ENCODE results near the gene ZKSCAN5. TPM values are rescaled to one million over a fixed set of nuclear protein-coding genes. Genes with fewer than 3 reads are reported as not detected.

ZKSCAN5 gene
- total and polyA plus RNA-seq, 2 experiments from 2014 or later, result 4.6 to 13.4 TPM

GRCh38 chr7:99498546-99498944 lies 5.9 kb upstream of the ZKSCAN5 start:
- Histone ChIP-seq H3K36me3 (ENCODE audit: insufficient read depth) (peaks cover 32% of the 10 kb centered on the region), H3K27ac (ENCODE audit: low read depth) (no peak overlapping the region), H3K9me2 (ENCODE audit: insufficient read depth) (no peaks in the 10 kb centered on the region), H3K4me2 (peak overlapping the region; percentile 94), H2AFZ (no peak overlapping the region), H3K79me2 (replicated peaks; ENCODE audit: insufficient read depth) (peaks cover 53% of the 10 kb centered on the region), H3K4me1 (ENCODE audit: insufficient read depth) (peaks cover 18% of the 10 kb centered on the region; the same call in 1 of the 2 replicates), H3K4me3 (peak overlapping the region; percentile 85), H4K20me1 (replicated peaks; ENCODE audit: insufficient read depth) (peaks cover 24% of the 10 kb centered on the region), H3F3A (replicated peaks; ENCODE audit: low read depth) (peaks cover 26% of the 10 kb centered on the region; the same call in 1 of the 2 replicates), H3K27me3 (ENCODE audit: insufficient read depth) (no peaks in the 10 kb centered on the region)
- DNase-seq (ENCODE audit: low spot score), result no peak
- Mint-ChIP-seq H3K36me3 (ENCODE audit: low read depth) (peaks cover 51% of the 10 kb centered on the region), H3K27ac (0 out of 2 replicates have a peak overlapping the region, but pooled peaks have one; percentile 81), H3K4me3 (peak overlapping the region; percentile 99), H3K9me3 (peaks cover 30% of the 10 kb centered on the region), H3K4me1 (peaks cover 13% of the 10 kb centered on the region), H3K27me3 (ENCODE audit: insufficient read depth, low read depth, poor library complexity) (peaks cover 3% of the 10 kb centered on the region)
- ATAC-seq, result no peak
- no peak for TF ChIP-seq CTCF (conservative IDR thresholded peaks at IDR 0.05; ENCODE audit: low read depth in 2 of 2)
- no peak for TF ChIP-seq REST (IDR thresholded peaks at IDR 0.05; ENCODE audit: unreplicated experiment)
- TF ChIP-seq ETS1 (IDR thresholded peaks at IDR 0.05), result no peak
- TF ChIP-seq EZH2 (IDR thresholded peaks at IDR 0.05; ENCODE audit: low read depth, unreplicated experiment), result no peak
- no peak for TF ChIP-seq ZNF114 (CRISPR knock-in tag; IDR thresholded peaks at IDR 0.05)
- no peak for TF ChIP-seq EZH2phosphoT487 (IDR thresholded peaks at IDR 0.05; ENCODE audit: unreplicated experiment)
- TF ChIP-seq ZNF462 (CRISPR knock-in tag; IDR thresholded peaks at IDR 0.05), result no peak
- no peak for TF ChIP-seq POLR2AphosphoS5 (IDR thresholded peaks at IDR 0.05; ENCODE audit: low read depth)
- TF ChIP-seq CREB1 (CRISPR knock-in tag; IDR thresholded peaks at IDR 0.05; ENCODE audit: low read depth), result no peak
- no peak for TF ChIP-seq NANOG (IDR thresholded peaks at IDR 0.05; ENCODE audit: borderline replicate concordance)
- TF ChIP-seq JUNB (IDR thresholded peaks at IDR 0.05; ENCODE audit: unreplicated experiment), result no peak
- no peak for TF ChIP-seq ZNF331 (CRISPR knock-in tag; IDR thresholded peaks at IDR 0.05; ENCODE audit: low read depth)
- no peak for TF ChIP-seq STAT1 (IDR thresholded peaks at IDR 0.05; ENCODE audit: unreplicated experiment)
